ENCODE results near the gene BTBD3. TPM values are rescaled to one million over a fixed set of nuclear protein-coding genes. Genes with fewer than 3 reads are reported as not detected.

BTBD3 gene
- total and polyA plus RNA-seq, 2 donors from 2014 or later, result 11.6 to 37.7 TPM

DNA sequence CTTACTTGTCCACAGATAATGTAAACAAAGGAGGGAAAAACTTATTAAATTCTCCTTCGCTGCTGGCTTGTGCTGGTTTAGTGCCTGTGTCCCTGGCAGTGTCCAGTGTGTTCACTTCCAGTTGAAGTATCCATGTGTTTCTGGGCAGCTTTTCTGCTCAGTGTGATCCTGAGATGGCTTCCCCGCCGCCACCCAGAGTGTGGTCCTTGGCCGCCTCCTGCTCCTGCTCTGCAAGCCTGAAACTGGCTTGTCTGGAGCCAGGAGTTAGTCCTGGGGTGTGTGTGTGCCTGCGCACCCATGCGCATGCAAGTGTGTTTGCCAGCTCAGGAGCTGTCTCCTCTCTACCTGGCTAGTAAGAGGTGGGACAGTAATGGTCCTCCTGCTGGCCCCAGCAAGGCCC, 7.2 kb downstream of the BTBD3 start:
- Histone ChIP-seq H3K4me3 (ENCODE audit: low read length in 3 of 3) (no peak overlapping the region), H3K36me3 (ENCODE audit: control insufficient read depth in 2 of 3, insufficient read depth in 3 of 3, low read length in 3 of 3) (peaks cover 12 to 15% (median 14%) of the 10 kb centered on the region in 3 donors), H3K27me3 (ENCODE audit: control insufficient read depth, insufficient read depth, low read length) (no peaks in the 10 kb centered on the region), H3K4me1 (ENCODE audit: control insufficient read depth in 2 of 3, insufficient read depth in 2 of 3, low read depth in 1 of 3, low read length in 3 of 3) (no peaks in the 10 kb centered on the region), H3K9me3 (ENCODE audit: control insufficient read depth in 2 of 3, insufficient read depth in 1 of 3, low read length in 3 of 3) (no peaks in the 10 kb centered on the region), H3K9ac (ENCODE audit: low read length in 3 of 3) (no peak overlapping the region), H3K27ac (ENCODE audit: low read depth in 2 of 2, low read length in 2 of 2) (no peak overlapping the region)
- TF ChIP-seq, protein P1, sequence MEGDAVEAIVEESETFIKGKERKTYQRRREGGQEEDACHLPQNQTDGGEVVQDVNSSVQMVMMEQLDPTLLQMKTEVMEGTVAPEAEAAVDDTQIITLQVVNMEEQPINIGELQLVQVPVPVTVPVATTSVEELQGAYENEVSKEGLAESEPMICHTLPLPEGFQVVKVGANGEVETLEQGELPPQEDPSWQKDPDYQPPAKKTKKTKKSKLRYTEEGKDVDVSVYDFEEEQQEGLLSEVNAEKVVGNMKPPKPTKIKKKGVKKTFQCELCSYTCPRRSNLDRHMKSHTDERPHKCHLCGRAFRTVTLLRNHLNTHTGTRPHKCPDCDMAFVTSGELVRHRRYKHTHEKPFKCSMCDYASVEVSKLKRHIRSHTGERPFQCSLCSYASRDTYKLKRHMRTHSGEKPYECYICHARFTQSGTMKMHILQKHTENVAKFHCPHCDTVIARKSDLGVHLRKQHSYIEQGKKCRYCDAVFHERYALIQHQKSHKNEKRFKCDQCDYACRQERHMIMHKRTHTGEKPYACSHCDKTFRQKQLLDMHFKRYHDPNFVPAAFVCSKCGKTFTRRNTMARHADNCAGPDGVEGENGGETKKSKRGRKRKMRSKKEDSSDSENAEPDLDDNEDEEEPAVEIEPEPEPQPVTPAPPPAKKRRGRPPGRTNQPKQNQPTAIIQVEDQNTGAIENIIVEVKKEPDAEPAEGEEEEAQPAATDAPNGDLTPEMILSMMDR (IDR thresholded peaks at IDR 0.05; ENCODE audit: borderline replicate concordance, extremely low read depth, insufficient read depth), result no peak
- no peak for DNase-seq
- intact Hi-C loops (cut with DNase I), result no loop called here
- FAIRE-seq, result no peak

DNA sequence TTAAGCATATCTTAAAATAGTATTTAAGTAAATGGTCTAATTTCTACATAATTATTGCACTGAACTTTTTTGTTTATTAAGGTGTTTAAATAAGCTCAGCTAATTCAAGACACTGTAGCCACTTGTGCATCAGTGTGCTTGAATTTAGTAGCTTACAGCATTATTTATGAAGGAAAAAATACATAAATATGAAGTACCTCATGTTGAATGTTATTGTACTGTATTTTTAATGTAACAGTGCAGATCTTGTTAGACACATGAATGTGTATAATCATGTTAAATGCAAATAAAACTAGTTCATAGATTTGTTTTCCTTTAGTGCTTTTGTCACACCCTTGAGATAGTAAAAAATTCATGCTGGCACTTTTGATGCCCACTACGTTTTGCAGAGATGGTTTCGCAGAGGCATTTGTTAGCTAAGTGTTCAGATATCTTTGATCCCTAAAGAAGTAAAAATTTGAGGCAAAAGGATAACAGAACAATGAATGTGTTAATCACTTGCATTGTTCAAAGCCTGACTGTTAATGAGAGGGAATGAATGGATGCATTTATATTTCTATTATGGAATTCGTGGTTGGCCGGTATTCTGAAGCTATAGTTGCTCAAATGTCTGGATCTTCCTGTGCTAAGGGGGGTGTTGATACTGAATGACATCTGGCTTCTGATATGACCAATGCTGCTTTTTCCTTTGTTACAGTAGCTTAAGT, 8.8 kb downstream of the BTBD3 start:
- intact Hi-C loops (cut with DNase I), result no loop called here
- FAIRE-seq (no peak), DNase-seq (no peak)
- no peak overlapping the region for H3K9ac ChIP-seq (ENCODE audit: low read length in 3 of 3)
- TF ChIP-seq, protein P1 (IDR thresholded peaks at IDR 0.05; ENCODE audit: borderline replicate concordance, extremely low read depth, insufficient read depth), result no peak
- no peaks in the 10 kb centered on the region for H3K9me3 ChIP-seq (ENCODE audit: control insufficient read depth in 2 of 3, insufficient read depth in 1 of 3, low read length in 3 of 3)
- no peak overlapping the region for H3K27ac ChIP-seq (ENCODE audit: low read depth in 2 of 2, low read length in 2 of 2)
- H3K36me3 ChIP-seq (ENCODE audit: control insufficient read depth in 2 of 3, insufficient read depth in 3 of 3, low read length in 3 of 3), result peaks cover 12 to 14% (median 13%) of the 10 kb centered on the region in 3 donors
- H3K27me3 ChIP-seq (ENCODE audit: control insufficient read depth, insufficient read depth, low read length), result no peaks in the 10 kb centered on the region
- H3K4me1 ChIP-seq (ENCODE audit: control insufficient read depth in 2 of 3, insufficient read depth in 2 of 3, low read depth in 1 of 3, low read length in 3 of 3), result no peaks in the 10 kb centered on the region
- H3K4me3 ChIP-seq (ENCODE audit: low read length in 3 of 3), result no peak overlapping the region

GRCh38 chr20:11929947-11930346, 12.3 kb downstream of the BTBD3 start:
- TF ChIP-seq, protein P1 (IDR thresholded peaks at IDR 0.05; ENCODE audit: borderline replicate concordance, extremely low read depth, insufficient read depth), result no peak
- DNase-seq, result no peak
- no peak overlapping the region for H3K27ac ChIP-seq (ENCODE audit: low read depth in 2 of 2, low read length in 2 of 2)
- H3K4me3 ChIP-seq (ENCODE audit: low read length in 3 of 3), result no peak overlapping the region
- no peak for FAIRE-seq
- no peaks in the 10 kb centered on the region for H3K4me1 ChIP-seq (ENCODE audit: control insufficient read depth in 2 of 3, insufficient read depth in 2 of 3, low read depth in 1 of 3, low read length in 3 of 3)
- H3K36me3 ChIP-seq (ENCODE audit: control insufficient read depth in 2 of 3, insufficient read depth in 3 of 3, low read length in 3 of 3), result peaks cover 0 to 4% (median 2%) of the 10 kb centered on the region in 3 donors
- H3K9me3 ChIP-seq (ENCODE audit: control insufficient read depth in 2 of 3, insufficient read depth in 1 of 3, low read length in 3 of 3), result no peaks in the 10 kb centered on the region
- intact Hi-C loops (cut with DNase I), result loop anchor here (10.0 kb wide), 1 partner anchor 65 kb away; no protein-coding TSS in a partner anchor
- no peaks in the 10 kb centered on the region for H3K27me3 ChIP-seq (ENCODE audit: control insufficient read depth, insufficient read depth, low read length)
- no peak overlapping the region for H3K9ac ChIP-seq (ENCODE audit: low read length in 3 of 3)

All from kidney (tissue), 14 donors.